D721Med (cell line): Measurements from ENCODE around the gene DDX25.
A peak's percentile ranks its signal among the peaks of the same experiment; 100 is the strongest.

Source experiments
- DNase-seq: peaks from one replicate; pipeline ENCODE4 v3.0.0; 2011; ENCODE audit warnings: low spot score; ENCODE audit not compliant: insufficient read length
- FAIRE-seq: peaks from 2 replicates; lab custom pipeline; 2011; peaks lifted over from hg19 to GRCh38; lab: Jason Lieb, UNC
- CTCF ChIP-seq: IDR thresholded peaks from 2 replicates; pipeline ENCODE4 v1.5.1; 2012; ENCODE audit warnings: mild to moderate bottlenecking, control low read depth; ENCODE audit not compliant: insufficient read depth; ENCODE audit errors: missing control alignments

DDX25 gene

GRCh38 chr11:125939081-125939521, 34.8 kb downstream of the DDX25 start:
- FAIRE-seq (no peak), DNase-seq (no peak)
- TF ChIP-seq CTCF = no peak

- FAIRE-seq = no peak
- no peak for TF ChIP-seq CTCF
- DNase-seq = no peak
Observed at GRCh38 chr11:125940145-125940544, 35.8 kb downstream of the DDX25 start.

- DNase-seq (no peak), FAIRE-seq (no peak)
- TF ChIP-seq CTCF = no peak
Observed at GRCh38 chr11:125941267-125941618, 36.9 kb downstream of the DDX25 start.

- peak; percentile 85 for TF ChIP-seq CTCF
- DNase-seq = peak; percentile 59
- FAIRE-seq = no peak
Observed at GRCh38 chr11:125941619-125942611, 37.6 kb downstream of the DDX25 start.

- no peak for FAIRE-seq
- no peak for TF ChIP-seq CTCF
- DNase-seq = no peak
Observed at GRCh38 chr11:125942771-125943428, 38.6 kb downstream of the DDX25 start.

- no peak for TF ChIP-seq CTCF
- DNase-seq (no peak), FAIRE-seq (no peak)
Observed at GRCh38 chr11:125943661-125944349, 39.5 kb downstream of the DDX25 start.
